Activated B cell treated with CpG ODN at 0.5 μM for 24 hours (primary cell): ENCODE results near the gene EGR4. TPM values are rescaled to one million over a fixed set of nuclear protein-coding genes. Genes with fewer than 3 reads are reported as not detected.

Experiments used
- ATAC-seq: fragments of 200-7000 bp; cut with Tn5 transposase; one replicate; pipeline ENCODE4 v1.10.0; 2021; ENCODE audit warnings: low read depth, mild to moderate bottlenecking, moderate library complexity
- CTCF ChIA-PET: fragments of 350-600 bp; sonication (Branson Sonifier 250); formaldehyde crosslinking; loops from one replicate; lab custom pipeline; 2021; ENCODE audit warnings: antibody characterized with exemption; lab: Charles Lee
- POLR2A ChIA-PET: fragments of 350-600 bp; sonication (Branson Sonifier 250); formaldehyde crosslinking; loops from one replicate; lab custom pipeline; 2021; ENCODE audit warnings: antibody characterized with exemption; lab: Charles Lee
- DNase-seq: peaks from one replicate; pipeline ENCODE4 v3.0.0; 2022
- H3K27ac Mint-ChIP-seq: one replicate; pipeline ENCODE4 v1.8.0; 2020; ENCODE audit warnings: mixed read lengths
- H3K27me3 Mint-ChIP-seq: one replicate; pipeline ENCODE4 v1.8.0; 2021; ENCODE audit warnings: mixed read lengths
- H3K36me3 Mint-ChIP-seq: one replicate; pipeline ENCODE4 v1.8.0; 2021; ENCODE audit warnings: low read depth, mixed read lengths
- H3K4me1 Mint-ChIP-seq: one replicate; pipeline ENCODE4 v1.8.0; 2021; ENCODE audit warnings: mixed read lengths
- H3K4me3 Mint-ChIP-seq: one replicate; pipeline ENCODE4 v1.8.0; 2020; ENCODE audit warnings: mild to moderate bottlenecking, mixed read lengths
- H3K9me3 Mint-ChIP-seq: one replicate; pipeline ENCODE4 v1.8.0; 2020; ENCODE audit warnings: mixed read lengths
- intact Hi-C: fragments of 100-400 bp; cut with micrococcal nuclease; formaldehyde crosslinking; loops from one replicate; pipeline ENCODE4 v1.15.1; 2024
- total RNA-seq: library from RNA; stranded (reverse); gene quantifications from 2 replicates; pipeline ENCODE4 v1.2.3, GENCODE V29; 2022
- TF ChIP-seq, protein P1 (sequence below): fragments of 200-600 bp; IDR thresholded peaks from one replicate; pipeline ENCODE4 v1.8.0; 2022; ENCODE audit warnings: antibody characterized with exemption, mild to moderate bottlenecking

Gene EGR4
- total RNA-seq, 1 donor from 2014 or later, result not detected

DNA sequence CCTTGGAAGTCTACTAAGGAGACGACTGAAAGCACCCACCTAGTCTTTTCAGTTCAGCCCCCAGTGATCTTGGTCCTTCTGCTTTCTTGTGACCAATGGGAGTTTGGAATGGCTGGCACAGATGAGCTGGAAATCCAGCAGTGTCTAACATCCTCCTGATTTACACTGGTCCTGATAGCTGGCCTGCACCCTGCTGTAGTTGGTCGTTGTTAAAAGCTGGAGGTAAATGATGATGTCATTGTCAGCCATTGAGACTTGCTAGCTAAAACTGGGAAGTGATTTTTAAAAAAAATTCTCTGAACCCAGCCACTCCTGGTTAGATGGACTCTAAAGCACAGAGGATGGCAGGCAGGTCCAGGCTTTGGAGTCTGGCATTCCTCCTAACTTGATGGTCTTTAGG lies 39.9 kb downstream of the EGR4 start:
- TF ChIP-seq, protein P1, sequence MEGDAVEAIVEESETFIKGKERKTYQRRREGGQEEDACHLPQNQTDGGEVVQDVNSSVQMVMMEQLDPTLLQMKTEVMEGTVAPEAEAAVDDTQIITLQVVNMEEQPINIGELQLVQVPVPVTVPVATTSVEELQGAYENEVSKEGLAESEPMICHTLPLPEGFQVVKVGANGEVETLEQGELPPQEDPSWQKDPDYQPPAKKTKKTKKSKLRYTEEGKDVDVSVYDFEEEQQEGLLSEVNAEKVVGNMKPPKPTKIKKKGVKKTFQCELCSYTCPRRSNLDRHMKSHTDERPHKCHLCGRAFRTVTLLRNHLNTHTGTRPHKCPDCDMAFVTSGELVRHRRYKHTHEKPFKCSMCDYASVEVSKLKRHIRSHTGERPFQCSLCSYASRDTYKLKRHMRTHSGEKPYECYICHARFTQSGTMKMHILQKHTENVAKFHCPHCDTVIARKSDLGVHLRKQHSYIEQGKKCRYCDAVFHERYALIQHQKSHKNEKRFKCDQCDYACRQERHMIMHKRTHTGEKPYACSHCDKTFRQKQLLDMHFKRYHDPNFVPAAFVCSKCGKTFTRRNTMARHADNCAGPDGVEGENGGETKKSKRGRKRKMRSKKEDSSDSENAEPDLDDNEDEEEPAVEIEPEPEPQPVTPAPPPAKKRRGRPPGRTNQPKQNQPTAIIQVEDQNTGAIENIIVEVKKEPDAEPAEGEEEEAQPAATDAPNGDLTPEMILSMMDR, result no peak
- no peak overlapping the region for H3K4me3 Mint-ChIP-seq
- H3K27me3 Mint-ChIP-seq, result no peaks in the 10 kb centered on the region
- no peak for ATAC-seq
- ChIA-PET CTCF (interaction anchor here (1.4 kb wide), 1 partner anchor 37 kb away, joined by 5 read pairs; no protein-coding TSS in a partner anchor), POLR2A (interaction anchor here (1.2 kb wide), 1 partner anchor 19 kb away, joined by 3 read pairs; the partner anchor contains the start of gene CCT7)
- no peak overlapping the region for H3K27ac Mint-ChIP-seq
- no peaks in the 10 kb centered on the region for H3K4me1 Mint-ChIP-seq
- H3K9me3 Mint-ChIP-seq, result no peaks in the 10 kb centered on the region
- DNase-seq, result no peak
- H3K36me3 Mint-ChIP-seq, result peaks cover 69% of the 10 kb centered on the region
- intact Hi-C loops, result loop anchor here (5.0 kb wide), 1 partner anchor 39 kb away; the partner anchor contains the start of gene EGR4

DNA sequence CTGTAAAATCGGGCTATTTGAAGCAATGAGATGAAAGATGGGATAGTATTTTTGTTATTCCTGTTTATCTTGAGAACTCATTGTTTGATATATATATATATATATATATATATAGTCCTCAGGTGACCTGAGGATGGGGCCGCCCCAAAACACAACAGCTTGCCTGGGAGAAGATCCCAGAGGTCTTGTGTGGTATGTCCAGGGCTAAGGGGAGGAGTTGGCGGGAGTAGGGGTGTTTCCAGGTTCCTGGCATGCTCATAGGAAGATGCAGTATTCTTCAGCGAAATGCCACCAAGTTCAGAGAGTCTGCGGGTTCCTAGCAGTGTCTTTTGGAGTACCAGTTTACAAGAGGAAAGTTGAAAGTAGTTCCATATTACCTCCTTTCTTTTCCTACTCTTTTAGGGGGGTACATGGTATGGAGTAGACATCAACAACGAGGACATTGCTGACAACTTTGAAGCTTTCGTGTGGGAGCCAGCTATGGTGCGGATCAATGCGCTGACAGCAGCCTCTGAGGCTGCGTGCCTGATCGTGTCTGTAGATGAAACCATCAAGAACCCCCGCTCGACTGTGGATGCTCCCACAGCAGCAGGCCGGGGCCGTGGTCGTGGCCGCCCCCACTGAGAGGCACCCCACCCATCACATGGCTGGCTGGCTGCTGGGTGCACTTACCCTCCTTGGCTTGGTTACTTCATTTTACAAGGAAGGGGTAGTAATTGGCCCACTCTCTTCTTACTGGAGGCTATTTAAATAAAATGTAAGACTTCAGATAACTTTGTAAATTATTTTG lies 40.9 kb downstream of the EGR4 start:
- Mint-ChIP-seq H3K27ac (no peak overlapping the region), H3K36me3 (peaks cover 77% of the 10 kb centered on the region), H3K4me3 (no peak overlapping the region), H3K27me3 (no peaks in the 10 kb centered on the region), H3K9me3 (no peaks in the 10 kb centered on the region), H3K4me1 (no peaks in the 10 kb centered on the region)
- DNase-seq (no peak), ATAC-seq (no peak)
- intact Hi-C loops, result loop anchor here (5.0 kb wide), 1 partner anchor 40 kb away; the partner anchor contains the start of gene EGR4
- ChIA-PET POLR2A (no interaction called here), CTCF (no interaction called here)
- TF ChIP-seq, protein P1, result no peak

DNA sequence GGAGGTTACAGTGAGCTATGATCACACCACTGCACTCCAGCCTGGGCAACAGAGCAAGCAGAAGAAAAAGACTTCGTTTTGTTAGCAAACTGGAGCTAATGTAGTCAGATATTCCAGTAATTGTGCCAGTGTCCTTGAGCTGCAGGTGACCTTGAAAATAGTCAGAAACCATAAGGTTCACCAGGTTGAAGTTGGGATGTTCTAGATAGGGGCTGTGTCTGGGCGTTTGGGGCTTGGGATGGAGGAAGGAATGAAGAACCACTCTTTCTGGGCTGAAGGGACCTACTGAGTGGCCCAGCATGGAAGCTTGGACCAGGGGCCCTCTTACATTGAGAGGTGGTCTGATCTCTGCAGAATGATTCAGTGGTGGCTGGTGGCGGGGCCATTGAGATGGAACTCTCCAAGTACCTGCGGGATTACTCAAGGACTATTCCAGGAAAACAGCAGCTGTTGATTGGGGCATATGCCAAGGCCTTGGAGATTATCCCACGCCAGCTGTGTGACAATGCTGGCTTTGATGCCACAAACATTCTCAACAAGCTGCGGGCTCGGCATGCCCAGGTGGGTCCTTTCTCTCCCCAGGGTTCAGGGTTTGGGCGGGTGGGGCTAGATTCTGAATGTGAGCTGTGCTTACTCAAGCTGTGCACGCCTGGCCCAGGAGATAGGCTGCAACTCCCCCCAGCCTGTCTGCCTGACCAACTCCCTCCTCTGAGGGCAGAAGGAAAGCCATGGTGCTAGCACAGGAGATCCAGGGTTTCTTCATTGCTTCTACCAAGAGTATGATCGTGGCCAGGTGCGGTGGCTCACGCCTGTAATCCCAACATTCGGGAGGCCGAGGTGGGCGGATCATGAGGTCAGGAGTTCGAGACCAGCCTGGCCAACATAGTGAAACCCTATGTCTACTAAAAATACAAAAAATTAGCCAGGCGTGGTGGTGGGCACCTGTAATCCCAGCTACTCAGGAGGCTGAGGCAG lies 42.2 kb downstream of the EGR4 start:
- TF ChIP-seq, protein P1, result no peak

DNA sequence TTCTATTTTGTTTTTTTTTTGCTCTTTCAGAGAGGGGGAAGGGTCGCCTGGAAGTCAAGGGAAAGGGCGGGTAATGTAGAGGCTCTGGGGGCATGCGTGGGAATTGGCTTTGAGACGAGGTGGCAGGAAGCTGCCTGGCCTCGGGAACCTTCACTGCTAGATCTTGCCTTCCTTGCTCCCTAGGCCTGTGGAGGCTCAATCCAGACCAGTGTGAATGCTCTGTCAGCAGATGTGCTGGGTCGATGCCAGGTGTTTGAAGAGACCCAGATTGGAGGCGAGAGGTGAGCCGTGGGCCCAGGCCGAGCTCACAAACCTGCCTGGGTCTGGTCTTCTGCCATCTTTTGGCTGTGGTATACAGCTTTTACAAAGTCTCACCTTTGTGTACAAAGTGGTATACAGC lies 43.7 kb downstream of the EGR4 start:
- ATAC-seq (no peak), DNase-seq (no peak)
- ChIA-PET CTCF (no interaction called here), POLR2A (interaction anchor here (0.7 to 1.6 kb wide), 2 partner anchors 16 to 1000 kb away, joined by 3 to 5 read pairs; partner anchors contain the start of gene CCT7)
- Mint-ChIP-seq H3K36me3 (peaks cover 98% of the 10 kb centered on the region), H3K27ac (no peak overlapping the region), H3K4me1 (no peaks in the 10 kb centered on the region), H3K9me3 (no peaks in the 10 kb centered on the region), H3K4me3 (no peak overlapping the region), H3K27me3 (no peaks in the 10 kb centered on the region)
- intact Hi-C loops, result loop anchor here (5.0 kb wide), 1 partner anchor 43 kb away; the partner anchor contains the start of gene EGR4
- TF ChIP-seq, protein P1, result no peak

More for the DNA sequence above, 42.2 kb downstream of the EGR4 start:
- Mint-ChIP-seq H3K27me3 (no peaks in the 10 kb centered on the region), H3K9me3 (no peaks in the 10 kb centered on the region), H3K36me3 (peaks cover 90% of the 10 kb centered on the region), H3K4me3 (no peak overlapping the region), H3K4me1 (no peaks in the 10 kb centered on the region), H3K27ac (no peak overlapping the region)
- ChIA-PET CTCF (no interaction called here), POLR2A (interaction anchor here (1.6 kb wide), 1 partner anchor 18 kb away, joined by 5 read pairs; the partner anchor contains the start of gene CCT7)
- no peak for DNase-seq
- intact Hi-C loops, result loop anchor here (5.0 kb wide), 1 partner anchor 41 kb away; the partner anchor contains the start of gene EGR4
- ATAC-seq, result no peak
